Stimulated activated effector memory CD8-positive, alpha-beta T cell treated with anti-CD3 and anti-CD28 coated beads, Interleukin-12 subunit alpha, Interleukin-12 subunit beta, amount 100 ng/mL, for 72 hours (primary cell): ENCODE measurements around the gene CNTNAP2.

Experiments used
- ATAC-seq: fragments of 150-1000 bp; cut with Tn5 transposase; 2 replicates; pipeline ENCODE4 v1.10.0; 2021
- DNase-seq, 2 donors: peaks; one replicate each; pipeline ENCODE4 v3.0.0; 2021 to 2022; ENCODE audit warnings: low spot score in 2 of 2
- H3K27ac Mint-ChIP-seq: one replicate; pipeline ENCODE4 v1.8.0; 2022; ENCODE audit warnings: mild to moderate bottlenecking, mixed read lengths
- H3K36me3 Mint-ChIP-seq: one replicate; pipeline ENCODE4 v1.8.0; 2022; ENCODE audit warnings: mild to moderate bottlenecking, mixed read lengths
- H3K4me1 Mint-ChIP-seq: one replicate; pipeline ENCODE4 v1.8.0; 2022; ENCODE audit warnings: mixed read lengths
- H3K4me3 Mint-ChIP-seq: one replicate; pipeline ENCODE4 v1.8.0; 2022; ENCODE audit warnings: mild to moderate bottlenecking, mixed read lengths
- H3K9me3 Mint-ChIP-seq: one replicate; pipeline ENCODE4 v1.8.0; 2022; ENCODE audit warnings: mixed read lengths

CNTNAP2 gene

DNA sequence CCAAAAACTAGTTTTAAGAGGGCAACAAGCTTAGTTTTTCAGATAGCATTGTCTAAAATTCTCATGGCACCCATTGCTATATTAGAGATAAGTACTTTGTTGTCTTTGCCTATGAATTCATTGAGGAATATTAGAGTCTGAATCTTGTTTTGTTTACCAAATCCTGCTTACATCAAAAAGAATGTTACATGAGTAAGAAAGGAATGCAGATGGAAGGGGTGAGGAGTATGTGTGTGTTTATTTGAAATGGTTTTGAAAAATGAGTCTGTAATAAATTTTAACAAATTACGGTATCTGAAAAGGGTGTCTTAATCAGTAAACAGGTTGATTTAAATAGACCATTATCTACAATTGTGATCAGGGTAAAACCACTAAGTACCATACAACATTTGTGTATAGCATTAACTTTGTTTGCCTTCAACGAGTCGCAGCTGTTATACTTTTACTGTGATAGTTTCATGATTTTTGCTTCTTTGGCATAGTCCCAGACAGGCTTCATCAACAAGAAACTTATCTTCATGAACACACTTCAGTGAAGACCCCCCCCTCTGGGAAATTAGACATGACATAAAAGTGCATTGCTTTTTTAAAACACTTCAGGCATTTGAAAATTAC is 1290.0 kb downstream of the CNTNAP2 start:
- Mint-ChIP-seq H3K9me3 (peaks cover 26% of the 10 kb centered on the region), H3K36me3 (no peaks in the 10 kb centered on the region), H3K4me3 (no peak overlapping the region), H3K27ac (no peak overlapping the region), H3K4me1 (no peaks in the 10 kb centered on the region)
- DNase-seq, result no peak
- ATAC-seq, result no peak

DNA sequence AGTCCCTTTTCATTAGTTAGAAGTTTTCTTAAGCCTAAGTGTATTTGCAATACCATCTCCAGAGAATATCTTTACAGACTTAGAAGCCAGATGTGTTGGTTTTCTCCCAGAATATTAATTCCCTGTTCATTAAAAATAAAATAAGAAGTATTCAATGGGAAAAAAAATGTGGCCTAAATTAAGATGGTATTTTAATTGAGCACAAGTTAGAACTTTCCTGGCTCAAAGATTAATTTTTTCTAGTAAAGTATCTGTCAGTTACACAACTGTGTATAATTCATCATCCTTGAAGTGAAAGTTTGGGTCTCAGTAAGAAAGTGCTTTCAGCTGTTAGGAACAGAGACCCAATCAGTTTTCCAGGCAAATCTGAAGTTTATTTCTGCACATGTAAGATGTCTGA is 1294.5 kb downstream of the CNTNAP2 start:
- H3K4me3 Mint-ChIP-seq, result no peak overlapping the region
- no peak for DNase-seq
- H3K27ac Mint-ChIP-seq, result no peak overlapping the region
- H3K36me3 Mint-ChIP-seq, result no peaks in the 10 kb centered on the region
- H3K4me1 Mint-ChIP-seq, result no peaks in the 10 kb centered on the region
- peaks cover 23% of the 10 kb centered on the region for H3K9me3 Mint-ChIP-seq
- no peak for ATAC-seq

DNA sequence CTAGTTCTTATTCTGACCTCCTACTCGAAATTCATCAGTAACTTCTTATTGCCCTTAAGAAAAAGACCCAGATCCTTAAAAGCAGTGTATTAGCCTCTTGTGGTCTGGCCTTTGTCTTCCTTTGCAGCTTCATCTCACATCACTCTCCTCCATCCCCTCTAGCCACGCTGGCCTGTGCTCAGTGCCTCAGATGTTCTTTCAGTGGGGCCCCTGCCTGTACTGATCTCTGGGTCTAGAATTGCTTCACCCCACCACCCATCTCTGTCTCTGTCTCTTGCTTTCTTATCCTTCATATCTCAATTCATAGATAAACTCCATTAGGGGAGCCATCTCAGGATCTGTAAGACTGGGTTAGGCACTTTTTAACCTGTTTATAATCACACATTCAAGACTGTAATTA is 1295.5 kb downstream of the CNTNAP2 start:
- no peaks in the 10 kb centered on the region for H3K36me3 Mint-ChIP-seq
- no peak overlapping the region for H3K4me3 Mint-ChIP-seq
- peaks cover 23% of the 10 kb centered on the region for H3K9me3 Mint-ChIP-seq
- H3K27ac Mint-ChIP-seq, result no peak overlapping the region
- no peaks in the 10 kb centered on the region for H3K4me1 Mint-ChIP-seq
- no peak for DNase-seq
- ATAC-seq, result no peak

DNA sequence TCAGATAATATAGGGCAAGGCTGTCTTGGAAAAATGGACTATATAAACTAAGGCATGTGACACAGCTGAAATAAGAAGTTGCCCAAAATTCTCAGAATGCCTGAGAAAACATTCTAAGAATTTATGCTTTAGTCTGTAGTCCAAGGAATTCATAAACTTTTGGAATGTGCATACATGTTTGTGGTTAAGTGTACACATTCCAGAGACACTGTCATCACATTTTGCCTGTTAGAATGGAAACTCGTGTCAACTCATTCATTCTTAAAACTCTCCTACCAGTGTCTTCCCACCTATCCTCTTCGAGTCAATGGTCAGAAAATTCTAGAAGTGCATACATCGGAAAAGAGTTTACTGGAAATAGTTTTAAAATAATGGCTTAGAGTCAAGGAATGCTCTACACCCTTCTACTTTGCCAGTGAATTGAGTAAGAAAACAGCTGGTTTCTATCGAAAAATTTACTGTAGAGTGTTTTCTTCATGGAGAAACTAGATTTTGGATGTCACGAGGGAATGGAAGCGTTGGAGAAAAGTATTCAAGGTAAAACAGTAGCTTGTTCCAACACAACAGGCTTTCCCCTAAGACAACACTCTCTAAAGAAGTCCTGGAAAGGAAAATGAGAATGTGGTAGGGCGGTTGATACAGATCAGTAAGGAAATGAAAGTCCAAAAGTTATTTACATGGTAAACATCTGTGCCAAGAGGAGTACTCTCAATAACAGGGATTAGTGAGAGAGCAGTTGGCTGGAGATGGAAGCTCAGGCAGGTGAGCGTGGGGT is 1296.4 kb downstream of the CNTNAP2 start:
- no peak for DNase-seq
- no peaks in the 10 kb centered on the region for H3K4me1 Mint-ChIP-seq
- no peak for ATAC-seq
- peaks cover 23% of the 10 kb centered on the region for H3K9me3 Mint-ChIP-seq
- H3K27ac Mint-ChIP-seq, result no peak overlapping the region
- H3K36me3 Mint-ChIP-seq, result no peaks in the 10 kb centered on the region
- H3K4me3 Mint-ChIP-seq, result no peak overlapping the region

DNA sequence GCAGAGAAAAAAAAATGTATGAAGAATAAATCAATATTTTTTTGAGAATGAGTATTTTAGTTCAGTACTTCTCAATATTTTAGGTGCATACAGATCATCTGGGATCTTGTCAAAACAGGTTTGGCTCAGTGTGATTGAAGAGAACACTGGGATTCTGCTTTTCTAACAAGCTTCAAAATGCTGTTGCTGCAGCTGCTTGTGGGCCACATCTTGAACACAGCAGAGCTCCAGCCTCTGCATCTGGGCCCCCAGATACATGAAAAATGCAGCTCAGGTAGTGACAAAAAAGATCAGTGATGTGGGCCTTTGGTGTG is 1296.9 kb downstream of the CNTNAP2 start:
- Mint-ChIP-seq H3K4me3 (no peak overlapping the region), H3K4me1 (no peaks in the 10 kb centered on the region), H3K36me3 (no peaks in the 10 kb centered on the region), H3K27ac (no peak overlapping the region), H3K9me3 (peaks cover 19% of the 10 kb centered on the region)
- DNase-seq, result no peak
- no peak for ATAC-seq

DNA sequence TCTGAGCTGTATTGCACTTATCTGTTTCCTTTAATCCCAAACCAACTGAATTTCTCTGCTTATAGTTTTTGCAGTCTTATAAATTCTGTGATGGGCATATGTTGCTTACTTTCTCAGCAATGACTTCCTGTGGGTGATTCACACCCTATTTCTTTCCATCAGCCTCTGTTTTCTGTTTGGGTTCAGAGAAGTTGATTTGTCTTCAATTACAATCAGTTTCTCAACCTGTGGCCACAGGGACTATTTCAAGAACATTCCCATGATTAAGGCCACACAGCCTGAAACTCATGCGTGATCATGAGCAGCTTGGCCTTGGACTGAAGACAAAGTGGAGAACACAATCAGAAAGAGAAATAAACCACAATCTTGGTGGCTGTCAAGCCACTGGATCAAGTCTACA is 1299.4 kb downstream of the CNTNAP2 start:
- ATAC-seq (no peak), DNase-seq (no peak)
- peaks cover 7% of the 10 kb centered on the region for H3K9me3 Mint-ChIP-seq
- no peaks in the 10 kb centered on the region for H3K4me1 Mint-ChIP-seq
- no peak overlapping the region for H3K27ac Mint-ChIP-seq
- H3K4me3 Mint-ChIP-seq, result no peak overlapping the region
- H3K36me3 Mint-ChIP-seq, result no peaks in the 10 kb centered on the region

DNA sequence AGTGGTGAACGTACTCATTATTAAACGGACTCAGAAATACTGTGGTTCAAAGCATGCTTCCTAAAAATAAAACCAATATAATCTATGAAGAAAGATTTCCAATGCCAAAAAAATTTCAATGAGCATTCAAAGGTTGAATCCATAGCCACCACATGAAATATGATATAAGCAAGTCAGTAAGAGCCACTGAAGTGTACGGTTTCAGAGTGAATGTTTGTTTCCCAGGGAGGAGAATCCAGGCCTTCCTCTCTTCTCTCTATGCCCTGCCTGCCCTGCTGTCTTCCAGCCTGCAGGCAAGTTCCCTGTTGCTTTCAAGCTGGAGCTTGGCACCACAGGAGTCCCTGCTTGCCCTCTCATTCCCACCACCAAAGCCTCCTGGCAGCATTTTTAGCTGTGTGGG is 1302.4 kb downstream of the CNTNAP2 start:
- DNase-seq (no peak), ATAC-seq (no peak)
- Mint-ChIP-seq H3K27ac (no peak overlapping the region), H3K4me1 (no peaks in the 10 kb centered on the region), H3K4me3 (no peak overlapping the region), H3K36me3 (no peaks in the 10 kb centered on the region), H3K9me3 (peaks cover 3% of the 10 kb centered on the region)

DNA sequence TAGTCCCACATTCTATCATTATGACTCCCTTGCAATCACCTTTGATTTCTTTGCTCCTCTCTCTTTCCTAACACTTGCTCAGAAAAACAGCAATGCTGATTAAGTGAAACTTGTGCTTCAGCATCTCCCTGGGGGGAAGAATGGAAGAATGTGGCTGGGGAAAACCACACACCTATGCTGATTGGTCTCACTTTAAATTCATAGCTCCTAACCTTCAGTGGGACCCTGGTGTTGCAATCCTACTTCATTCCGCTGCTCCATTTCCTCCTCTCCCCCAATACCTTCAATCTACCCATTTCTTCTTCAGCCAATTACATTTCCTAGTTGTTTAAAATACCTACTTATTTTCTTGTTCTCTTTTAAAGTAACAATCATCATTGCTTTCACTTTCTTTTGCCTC is 1307.3 kb downstream of the CNTNAP2 start:
- Mint-ChIP-seq H3K27ac (no peak overlapping the region), H3K4me3 (no peak overlapping the region), H3K9me3 (peaks cover 3% of the 10 kb centered on the region), H3K36me3 (no peaks in the 10 kb centered on the region), H3K4me1 (no peaks in the 10 kb centered on the region)
- DNase-seq, result no peak
- no peak for ATAC-seq

DNA sequence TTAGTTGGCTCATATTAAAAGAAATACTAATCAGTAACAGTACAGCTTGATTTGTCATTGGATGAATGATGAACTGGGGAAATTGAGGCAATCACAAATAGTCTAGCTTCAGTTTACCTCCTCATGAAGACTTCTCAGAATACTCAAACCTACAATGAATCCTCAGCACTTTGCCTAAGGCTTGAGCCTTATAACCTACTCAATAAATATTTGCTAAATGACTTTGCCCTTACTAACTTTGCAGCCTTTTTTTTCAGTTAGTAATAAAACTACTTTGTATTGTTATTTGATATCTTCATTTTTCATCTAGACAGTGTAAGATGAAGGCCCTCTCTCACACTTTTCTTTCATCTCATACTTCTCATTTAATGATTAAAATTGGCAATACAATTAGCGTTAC is 1311.5 kb downstream of the CNTNAP2 start:
- ATAC-seq, result no peak
- H3K36me3 Mint-ChIP-seq, result no peaks in the 10 kb centered on the region
- H3K4me1 Mint-ChIP-seq, result no peaks in the 10 kb centered on the region
- H3K27ac Mint-ChIP-seq, result no peak overlapping the region
- peaks cover 20% of the 10 kb centered on the region for H3K9me3 Mint-ChIP-seq
- H3K4me3 Mint-ChIP-seq, result no peak overlapping the region
- no peak for DNase-seq

DNA sequence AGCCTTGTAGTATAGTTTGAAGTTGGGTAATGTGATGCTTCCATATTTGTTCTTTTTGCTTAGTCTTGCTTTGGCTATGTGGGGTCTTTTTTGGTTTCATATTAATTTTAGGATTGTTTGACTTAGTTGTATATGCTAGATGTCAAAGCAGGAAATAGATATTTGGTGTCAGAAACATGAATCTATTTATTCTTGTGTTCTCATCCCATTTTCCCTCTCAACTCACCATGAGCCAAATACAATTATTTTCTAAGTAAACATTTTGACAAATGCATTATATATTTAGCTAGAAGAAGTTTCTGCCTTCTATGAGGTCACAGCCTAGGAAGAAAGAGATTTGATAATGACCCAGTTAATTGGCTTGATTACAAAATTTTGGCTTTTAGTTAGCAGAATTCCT is 1313.4 kb downstream of the CNTNAP2 start:
- no peaks in the 10 kb centered on the region for H3K36me3 Mint-ChIP-seq
- no peak for DNase-seq
- peaks cover 24% of the 10 kb centered on the region for H3K9me3 Mint-ChIP-seq
- ATAC-seq, result no peak
- no peak overlapping the region for H3K4me3 Mint-ChIP-seq
- no peaks in the 10 kb centered on the region for H3K4me1 Mint-ChIP-seq
- H3K27ac Mint-ChIP-seq, result no peak overlapping the region

DNA sequence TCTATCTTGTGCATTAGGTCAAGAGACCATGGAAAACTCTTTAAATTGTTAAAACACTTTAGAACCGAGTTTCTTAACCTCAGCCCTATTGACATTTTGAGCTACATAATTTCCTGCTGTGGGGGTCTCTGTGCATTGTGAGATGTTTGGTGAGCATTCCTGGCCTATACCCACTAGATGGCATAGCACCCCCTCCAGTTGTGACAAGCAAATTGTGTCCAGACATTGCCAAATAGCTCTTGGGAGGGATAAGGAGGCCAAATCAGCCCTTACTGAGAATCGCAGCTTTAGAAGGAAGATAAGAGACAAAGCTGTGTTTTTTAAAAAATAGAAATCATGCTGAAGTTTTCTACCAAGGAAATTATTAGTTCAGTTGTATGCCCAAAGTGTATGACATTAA is 1315.5 kb downstream of the CNTNAP2 start:
- Mint-ChIP-seq H3K9me3 (peaks cover 24% of the 10 kb centered on the region), H3K36me3 (no peaks in the 10 kb centered on the region), H3K4me3 (no peak overlapping the region), H3K27ac (no peak overlapping the region), H3K4me1 (no peaks in the 10 kb centered on the region)
- ATAC-seq (no peak), DNase-seq (no peak)

DNA sequence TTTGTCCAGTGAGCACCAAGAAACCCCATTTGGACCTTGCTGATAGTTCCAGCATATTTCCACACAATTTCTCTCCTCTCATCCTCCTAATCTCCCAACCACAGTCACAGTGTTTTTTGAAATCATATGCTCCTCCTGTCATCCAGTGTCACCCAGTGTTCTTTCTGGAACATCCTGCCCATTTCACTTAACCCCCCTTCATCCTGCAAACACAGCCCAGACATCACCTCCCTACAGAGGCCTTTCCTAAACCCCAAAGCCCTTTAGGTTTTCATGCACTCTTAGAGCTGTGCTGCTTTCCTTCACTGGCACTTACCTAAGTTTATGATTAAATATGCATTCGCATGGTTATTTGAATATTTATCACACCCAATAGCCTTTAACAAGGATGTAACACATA is 1316.0 kb downstream of the CNTNAP2 start:
- DNase-seq, result no peak
- Mint-ChIP-seq H3K9me3 (peaks cover 24% of the 10 kb centered on the region), H3K4me1 (no peaks in the 10 kb centered on the region), H3K27ac (no peak overlapping the region), H3K4me3 (no peak overlapping the region), H3K36me3 (no peaks in the 10 kb centered on the region)
- no peak for ATAC-seq

DNA sequence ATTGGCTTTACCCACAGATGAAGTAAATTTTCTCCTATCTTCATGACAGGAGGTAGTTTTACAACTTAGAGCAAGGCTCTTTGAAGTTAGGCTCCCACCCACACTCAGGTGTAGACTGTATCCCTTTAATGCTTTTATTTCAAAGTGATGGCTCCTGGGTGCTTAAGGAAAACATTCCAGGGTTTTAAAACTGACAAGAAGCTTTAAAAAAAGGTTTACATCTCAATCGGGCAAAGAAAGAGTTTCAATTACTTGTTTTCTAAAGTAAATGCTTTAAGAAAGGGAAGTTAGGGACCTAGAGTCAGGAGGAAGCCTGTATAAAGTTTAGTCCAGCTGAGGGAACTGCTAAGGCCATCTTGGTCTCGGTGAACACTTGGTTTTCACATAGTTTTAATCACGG is 1320.1 kb downstream of the CNTNAP2 start:
- no peak overlapping the region for H3K27ac Mint-ChIP-seq
- no peaks in the 10 kb centered on the region for H3K36me3 Mint-ChIP-seq
- no peak for ATAC-seq
- H3K4me1 Mint-ChIP-seq, result no peaks in the 10 kb centered on the region
- H3K9me3 Mint-ChIP-seq, result peaks cover 35% of the 10 kb centered on the region
- H3K4me3 Mint-ChIP-seq, result no peak overlapping the region
- DNase-seq, result no peak

DNA sequence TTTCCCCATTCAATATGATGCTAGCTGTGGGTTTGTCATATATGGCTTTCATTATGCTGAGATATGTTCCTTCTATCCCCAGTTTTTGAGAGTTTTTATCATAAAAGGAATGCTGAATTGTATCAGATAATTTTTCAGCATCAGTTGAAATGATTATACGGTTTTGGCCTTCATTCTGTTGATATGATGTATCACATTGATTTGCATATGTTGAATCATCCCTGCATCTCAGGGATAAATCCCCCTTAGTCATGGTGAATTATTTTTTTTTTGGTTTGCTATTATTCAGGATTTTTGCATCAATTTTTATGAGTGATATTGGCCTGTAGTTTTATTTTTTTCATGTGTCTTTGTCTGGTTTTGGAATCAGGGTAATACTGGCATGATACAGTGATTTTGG is 1321.6 kb downstream of the CNTNAP2 start:
- Mint-ChIP-seq H3K36me3 (no peaks in the 10 kb centered on the region), H3K4me3 (no peak overlapping the region), H3K4me1 (no peaks in the 10 kb centered on the region), H3K27ac (no peak overlapping the region), H3K9me3 (peaks cover 32% of the 10 kb centered on the region)
- ATAC-seq (no peak), DNase-seq (no peak)

DNA sequence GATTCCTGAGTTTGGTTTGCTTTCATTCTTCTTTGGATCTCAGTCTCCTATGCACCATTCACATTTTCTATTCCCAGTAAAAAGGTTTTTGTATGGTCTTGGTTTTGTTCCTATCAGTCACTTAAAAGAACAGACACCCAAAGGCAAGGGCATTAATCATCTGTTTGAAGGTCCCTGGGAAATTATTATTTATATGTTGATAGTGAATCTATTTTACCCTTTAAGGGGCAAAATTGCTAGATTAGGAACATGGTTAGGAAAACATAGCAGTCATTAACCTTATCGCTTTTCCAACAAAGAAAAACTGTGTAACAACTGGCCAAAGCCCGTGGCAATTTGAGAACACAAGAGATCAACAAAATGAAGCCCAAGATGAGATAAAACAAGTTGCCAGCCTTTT is 1327.3 kb downstream of the CNTNAP2 start:
- DNase-seq (no peak), ATAC-seq (no peak)
- Mint-ChIP-seq H3K36me3 (no peaks in the 10 kb centered on the region), H3K4me3 (no peak overlapping the region), H3K27ac (no peak overlapping the region), H3K4me1 (no peaks in the 10 kb centered on the region), H3K9me3 (peaks cover 37% of the 10 kb centered on the region)

DNA sequence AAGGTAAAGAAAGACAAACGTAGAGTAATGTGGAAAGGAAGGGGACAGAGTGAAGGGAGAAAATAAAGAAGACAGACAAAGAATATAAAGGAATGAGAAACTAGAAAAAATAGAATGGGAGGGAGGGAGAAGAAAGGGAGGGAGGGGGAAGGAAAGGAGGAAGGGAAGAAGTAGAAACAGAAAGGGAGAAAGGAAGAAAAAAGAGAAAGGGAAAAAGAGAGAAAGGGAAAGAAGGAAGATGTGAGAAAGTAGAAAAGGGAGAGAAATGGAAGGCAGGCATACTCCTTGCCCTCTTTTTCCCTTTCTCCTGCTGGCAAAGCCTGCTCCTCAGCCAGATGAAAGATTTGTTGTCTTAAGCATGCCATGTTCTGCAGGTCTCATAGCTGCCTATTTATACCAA is 1336.2 kb downstream of the CNTNAP2 start:
- H3K27ac Mint-ChIP-seq, result no peak overlapping the region

More for the DNA sequence above, 1336.2 kb downstream of the CNTNAP2 start:
- Mint-ChIP-seq H3K36me3 (no peaks in the 10 kb centered on the region), H3K9me3 (peaks cover 16% of the 10 kb centered on the region), H3K4me1 (no peaks in the 10 kb centered on the region), H3K4me3 (no peak overlapping the region)
- DNase-seq (no peak), ATAC-seq (no peak)
